Esophagus muscularis mucosa (tissue), 4 donors: Measurements from ENCODE around the gene DOCK11. TPM values are rescaled to one million over a fixed set of nuclear protein-coding genes. Genes with fewer than 3 reads are reported as not detected.

Experiments used
- DNase-seq: peaks from one replicate; pipeline ENCODE4 v3.0.0-alpha.2; 2017; ENCODE audit errors: extremely low spot score
- H3K27ac ChIP-seq, 4 donors: fragments of 200-600 bp; sonication (generic); replicated peaks in 1 of 4; 1 replicate in 3 of 4; 2 replicates in 1 of 4; pipeline ENCODE4 v1.5.1; 2016 to 2019; ENCODE audit warnings: mild to moderate bottlenecking in 1 of 4
- H3K27me3 ChIP-seq, 4 donors: fragments of 200-600 bp; sonication (generic); one replicate each; pipeline versions ENCODE4 v1.5.1 to v1.6.0; 2016 to 2019
- H3K36me3 ChIP-seq, 4 donors: fragments of 200-600 bp; sonication (generic); one replicate each; pipeline ENCODE4 v1.5.1; 2016 to 2019
- H3K4me1 ChIP-seq, 4 donors: fragments of 200-600 bp; sonication (generic); one replicate each; pipeline ENCODE4 v1.5.1; 2016 to 2019
- H3K4me3 ChIP-seq, 4 donors: fragments of 200-600 bp; sonication (generic); 1 replicate in 2 of 4; 2 replicates in 2 of 4; pipeline ENCODE4 v1.5.1; 2016 to 2019; ENCODE audit warnings: mild to moderate bottlenecking in 4 of 4, moderate library complexity in 1 of 4
- H3K9me3 ChIP-seq, 4 donors: fragments of 200-600 bp; sonication (generic); 1 replicate in 3 of 4; 2 replicates in 1 of 4; pipeline ENCODE4 v1.5.1; 2016 to 2019
- CTCF ChIP-seq, 3 experiments: fragments of 200-600 bp in 2 of 3; fragments of 450-650 bp in 1 of 3; sonication (generic) in 2 of 3; IDR thresholded peaks; one replicate each; pipeline ENCODE4 v1.5.1; 2017 to 2019; ENCODE audit warnings: antibody characterized with exemption in 3 of 3, mild to moderate bottlenecking in 2 of 3, moderate library complexity in 1 of 3
- EP300 ChIP-seq: sonication (generic); formaldehyde crosslinking; IDR thresholded peaks from one replicate; pipeline ENCODE4 v1.6.1; 2017; ENCODE audit warnings: antibody characterized with exemption
- POLR2A ChIP-seq: fragments of 450-650 bp; IDR thresholded peaks from one replicate; pipeline ENCODE4 v1.6.1; 2017; ENCODE audit warnings: antibody characterized with exemption, moderate library complexity, mild to moderate bottlenecking, low read depth
- POLR2AphosphoS5 ChIP-seq, 2 donors: sonication (generic); formaldehyde crosslinking; IDR thresholded peaks; one replicate each; pipeline ENCODE4 v1.6.1; 2017; ENCODE audit warnings: antibody characterized with exemption in 2 of 2
- WGBS: methylation state at CpG from one replicate; pipeline ENCODE4 v1.1.5; 2018; 5-methylcytosine and 5-hydroxymethylcytosine counted together
- intact Hi-C: fragments of 100-400 bp; cut with DNase I; formaldehyde crosslinking; loops from one replicate; pipeline ENCODE4 v1.15.1; 2023
- total RNA-seq, 4 donors: library from RNA; depleted of rRNA; stranded (reverse); fragments of >200 nt; gene quantifications; one replicate each; pipeline versions ENCODE4 v1.1.0 to v1.2.1, GENCODE V29; 2016

DOCK11 gene
- total RNA-seq, 4 donors from 2014 or later, result 62.0 to 103 (median 64.7) TPM

GRCh38 chrX:118632862-118633261 lies 137.2 kb downstream of the DOCK11 start:
- no peaks in the 10 kb centered on the region for H3K27me3 ChIP-seq
- 73% methylated on average over 4 of the region's 4 CpGs for WGBS
- intact Hi-C loops, result no loop called here
- peaks cover 5 to 44% (median 9%) of the 10 kb centered on the region in 4 donors for H3K36me3 ChIP-seq
- H3K4me3 ChIP-seq, result no peak overlapping the region
- H3K27ac ChIP-seq, result no peak overlapping the region
- H3K9me3 ChIP-seq, result no peaks in the 10 kb centered on the region
- no peak for DNase-seq
- H3K4me1 ChIP-seq, result no peaks in the 10 kb centered on the region
- TF ChIP-seq POLR2A, result no peak
- no peak for TF ChIP-seq POLR2AphosphoS5 (IDR thresholded peaks at IDR 0.05)
- TF ChIP-seq CTCF (IDR thresholded peaks at IDR 0.05), result no peak
- no peak for TF ChIP-seq EP300

GRCh38 chrX:118633530-118633929 lies 137.9 kb downstream of the DOCK11 start:
- Histone ChIP-seq H3K36me3 (peaks cover 5 to 44% (median 9%) of the 10 kb centered on the region in 4 donors), H3K9me3 (no peaks in the 10 kb centered on the region), H3K27ac (no peak overlapping the region), H3K4me1 (no peaks in the 10 kb centered on the region), H3K4me3 (no peak overlapping the region), H3K27me3 (no peaks in the 10 kb centered on the region)
- DNase-seq, result no peak
- 84% methylated on average over 6 of the region's 6 CpGs for WGBS
- intact Hi-C loops, result no loop called here
- no peak for TF ChIP-seq EP300
- TF ChIP-seq POLR2AphosphoS5 (IDR thresholded peaks at IDR 0.05), result no peak
- TF ChIP-seq CTCF (IDR thresholded peaks at IDR 0.05), result no peak
- no peak for TF ChIP-seq POLR2A

GRCh38 chrX:118634336-118634735 lies 138.7 kb downstream of the DOCK11 start:
- no peak for TF ChIP-seq POLR2AphosphoS5 (IDR thresholded peaks at IDR 0.05)
- no peak for TF ChIP-seq POLR2A
- no peak for TF ChIP-seq EP300
- DNase-seq, result no peak
- no peaks in the 10 kb centered on the region for H3K27me3 ChIP-seq
- no peaks in the 10 kb centered on the region for H3K4me1 ChIP-seq
- H3K27ac ChIP-seq, result no peak overlapping the region
- peaks cover 5 to 40% (median 9%) of the 10 kb centered on the region in 4 donors for H3K36me3 ChIP-seq
- intact Hi-C loops, result no loop called here
- no peak overlapping the region for H3K4me3 ChIP-seq
- 93% methylated on average over 18 of the region's 18 CpGs for WGBS
- no peaks in the 10 kb centered on the region for H3K9me3 ChIP-seq

GRCh38 chrX:118637997-118638396 lies 142.4 kb downstream of the DOCK11 start:
- Histone ChIP-seq H3K4me3 (no peak overlapping the region), H3K4me1 (no peaks in the 10 kb centered on the region), H3K27me3 (peaks cover 0 to 4% (median 0%) of the 10 kb centered on the region in 4 donors), H3K27ac (no peak overlapping the region), H3K9me3 (no peaks in the 10 kb centered on the region), H3K36me3 (peaks cover 4 to 37% (median 6%) of the 10 kb centered on the region in 4 donors)
- no peak for TF ChIP-seq POLR2A
- TF ChIP-seq EP300, result no peak
- peak in 1 of 3 experiments; percentile 31 for TF ChIP-seq CTCF (IDR thresholded peaks at IDR 0.05)
- TF ChIP-seq POLR2AphosphoS5 (IDR thresholded peaks at IDR 0.05), result no peak
- DNase-seq, result no peak
- intact Hi-C loops, result no loop called here
- 38% methylated on average over 2 of the region's 2 CpGs for WGBS

GRCh38 chrX:118644378-118644777 lies 148.8 kb downstream of the DOCK11 start:
- Histone ChIP-seq H3K27me3 (peaks cover 0 to 4% (median 0%) of the 10 kb centered on the region in 4 donors), H3K36me3 (peaks cover 0 to 17% (median 0%) of the 10 kb centered on the region in 4 donors), H3K27ac (no peak overlapping the region), H3K9me3 (no peaks in the 10 kb centered on the region), H3K4me3 (no peak overlapping the region), H3K4me1 (no peaks in the 10 kb centered on the region)
- TF ChIP-seq CTCF (IDR thresholded peaks at IDR 0.05), result peak; percentile 26 to 45 (median 31)
- no peak for TF ChIP-seq POLR2A
- no peak for DNase-seq
- intact Hi-C loops, result loop anchor here (5.0 kb wide), 1 partner anchor 163 kb away; no protein-coding TSS in a partner anchor
- 34% methylated on average over 1 of the region's 1 CpG for WGBS
